Measurements from ENCODE around the gene KCNK10.

The KCNK10 gene

GRCh38 chr14:88168025-88168424 lies 155.0 kb downstream of the KCNK10 start:
- no peak for DNase-seq

GRCh38 chr14:88166616-88167015 lies 156.5 kb downstream of the KCNK10 start:
- no peak for DNase-seq

GRCh38 chr14:88164906-88165534 lies 158.0 kb downstream of the KCNK10 start:
- DNase-seq = no peak

GRCh38 chr14:88163731-88164255 lies 159.3 kb downstream of the KCNK10 start:
- DNase-seq = no peak

- no peak for DNase-seq
These were observed 166.9 kb downstream of the KCNK10 start for GRCh38 chr14:88156127-88156526.

GRCh38 chr14:88154926-88155325 lies 168.1 kb downstream of the KCNK10 start:
- DNase-seq = no peak

- no peak for DNase-seq
These were observed 168.7 kb downstream of the KCNK10 start for GRCh38 chr14:88154321-88154720.

GRCh38 chr14:88146881-88147649 lies 176.0 kb downstream of the KCNK10 start:
- DNase-seq = no peak

GRCh38 chr14:88143810-88144209 lies 179.3 kb downstream of the KCNK10 start:
- no peak for DNase-seq

- no peak for DNase-seq
These were observed 180.1 kb downstream of the KCNK10 start for GRCh38 chr14:88142997-88143396.

- no peak for DNase-seq
These were observed 182.2 kb downstream of the KCNK10 start for GRCh38 chr14:88140874-88141273.

- no peak for DNase-seq
These were observed 185.7 kb downstream of the KCNK10 start for GRCh38 chr14:88137327-88137726.
